WTC11 (cell line): ENCODE data around the gene MDH2. TPM values are rescaled to one million over a fixed set of nuclear protein-coding genes. Genes with fewer than 3 reads are reported as not detected.

Experiments
- ATAC-seq: fragments of 200-7000 bp; cut with Tn5 transposase; 2 replicates; pipeline ENCODE4 v1.10.0; 2021; ENCODE audit warnings: mild to moderate bottlenecking, moderate library complexity
- CTCF ChIA-PET: fragments of 300-600 bp; sonication (Branson Sonifier 250); formaldehyde crosslinking; loops from one replicate; lab custom pipeline; 2021; ENCODE audit warnings: antibody characterized with exemption; lab: Charles Lee
- POLR2A ChIA-PET: fragments of 350-600 bp; sonication (Branson Sonifier 250); formaldehyde crosslinking; loops from one replicate; lab custom pipeline; 2021; ENCODE audit warnings: antibody characterized with exemption; lab: Charles Lee
- DNase-seq: peaks from one replicate; pipeline ENCODE4 v3.0.0; 2021; ENCODE audit warnings: low spot score
- H3K27ac Mint-ChIP-seq: 2 replicates; pipeline ENCODE4 v1.8.0; 2021; ENCODE audit warnings: mixed read lengths
- H3K27me3 Mint-ChIP-seq: 2 replicates; pipeline ENCODE4 v1.8.0; 2021; ENCODE audit warnings: low read depth, mild to moderate bottlenecking, moderate library complexity, mixed read lengths
- H3K36me3 Mint-ChIP-seq: 2 replicates; pipeline ENCODE4 v1.8.0; 2021; ENCODE audit warnings: mixed read lengths
- H3K4me1 Mint-ChIP-seq: 2 replicates; pipeline ENCODE4 v1.8.0; 2022; ENCODE audit warnings: mixed read lengths
- H3K4me3 Mint-ChIP-seq: 2 replicates; pipeline ENCODE4 v1.8.0; 2021; ENCODE audit warnings: mild to moderate bottlenecking, moderate library complexity, mixed read lengths
- H3K9me3 Mint-ChIP-seq: 2 replicates; pipeline ENCODE4 v1.8.0; 2021; ENCODE audit warnings: mixed read lengths
- AFF4 ChIP-seq: sonication (generic); formaldehyde crosslinking; IDR thresholded peaks from 2 replicates; pipeline ENCODE4 v1.8.1; 2023; ENCODE audit warnings: mild to moderate bottlenecking, missing genetic modification reagents, borderline replicate concordance
- ARID4B ChIP-seq: sonication (generic); formaldehyde crosslinking; IDR thresholded peaks from 2 replicates; pipeline ENCODE4 v1.8.0; 2023; ENCODE audit warnings: missing genetic modification reagents, mild to moderate bottlenecking, borderline replicate concordance
- ATF1 ChIP-seq: sonication (generic); formaldehyde crosslinking; IDR thresholded peaks from 2 replicates; pipeline ENCODE4 v1.8.1; 2023; ENCODE audit warnings: mild to moderate bottlenecking, moderate library complexity, missing genetic modification reagents
- CBFB ChIP-seq: sonication (generic); formaldehyde crosslinking; IDR thresholded peaks from 2 replicates; pipeline ENCODE4 v1.8.1; 2022; ENCODE audit warnings: mild to moderate bottlenecking, low read depth, missing genetic modification reagents
- CDX4 ChIP-seq: fragments of 250-450 bp; sonication (Bioruptor Pico); IDR thresholded peaks from 2 replicates; pipeline ENCODE4 v1.9.0; 2021; ENCODE audit warnings: moderate library complexity, mild to moderate bottlenecking, inconsistent platforms, borderline replicate concordance
- CREB1 ChIP-seq: sonication (generic); formaldehyde crosslinking; IDR thresholded peaks from 2 replicates; pipeline ENCODE4 v1.8.0; 2023; ENCODE audit warnings: mild to moderate bottlenecking, missing genetic modification reagents
- GABPB1 ChIP-seq: sonication (generic); formaldehyde crosslinking; IDR thresholded peaks from 2 replicates; pipeline ENCODE4 v1.8.1; 2023; ENCODE audit warnings: mild to moderate bottlenecking, missing genetic modification reagents
- GRHL2 ChIP-seq: fragments of 250-450 bp; sonication (Bioruptor Pico); IDR thresholded peaks from 2 replicates; pipeline ENCODE4 v1.8.0; 2022; ENCODE audit warnings: mild to moderate bottlenecking, moderate library complexity; ENCODE audit not compliant: insufficient replicate concordance, severe bottlenecking
- JAZF1 ChIP-seq: fragments of 250-450 bp; sonication (Bioruptor Pico); IDR thresholded peaks from 2 replicates; pipeline ENCODE4 v1.9.0; 2021; ENCODE audit warnings: moderate library complexity, mild to moderate bottlenecking, inconsistent platforms
- TCF7 ChIP-seq: sonication (generic); formaldehyde crosslinking; IDR thresholded peaks from 2 replicates; pipeline ENCODE4 v1.8.0; 2022; ENCODE audit warnings: mild to moderate bottlenecking, low read depth, missing genetic modification reagents, moderate library complexity
- TEAD4 ChIP-seq: sonication (generic); formaldehyde crosslinking; IDR thresholded peaks from 2 replicates; pipeline ENCODE4 v1.8.0; 2022; ENCODE audit warnings: mild to moderate bottlenecking, missing genetic modification reagents
- USF1 ChIP-seq: sonication (generic); formaldehyde crosslinking; IDR thresholded peaks from 2 replicates; pipeline ENCODE4 v1.8.0; 2022; ENCODE audit warnings: mild to moderate bottlenecking, missing genetic modification reagents
- ZBTB21 ChIP-seq: sonication (generic); formaldehyde crosslinking; IDR thresholded peaks from 2 replicates; pipeline ENCODE4 v1.8.1; 2023; ENCODE audit warnings: mild to moderate bottlenecking, missing genetic modification reagents, borderline replicate concordance
- ZNF121 ChIP-seq: sonication (generic); formaldehyde crosslinking; IDR thresholded peaks from 2 replicates; pipeline ENCODE4 v1.8.0; 2023; ENCODE audit warnings: missing genetic modification reagents
- ZNF219 ChIP-seq: sonication (generic); formaldehyde crosslinking; IDR thresholded peaks from 2 replicates; pipeline ENCODE4 v1.8.0; 2023; ENCODE audit warnings: missing genetic modification reagents, mild to moderate bottlenecking, borderline replicate concordance
- ZNF263 ChIP-seq: sonication (generic); formaldehyde crosslinking; IDR thresholded peaks from 2 replicates; pipeline ENCODE4 v1.8.1; 2022; ENCODE audit warnings: low read depth, mild to moderate bottlenecking, moderate library complexity, missing genetic modification reagents
- ZNF512 ChIP-seq: sonication (generic); formaldehyde crosslinking; IDR thresholded peaks from 2 replicates; pipeline ENCODE4 v1.8.1; 2022; ENCODE audit warnings: missing genetic modification reagents, borderline replicate concordance
- ZNF532 ChIP-seq: fragments of 250-450 bp; sonication (Bioruptor Pico); IDR thresholded peaks from 2 replicates; pipeline ENCODE4 v1.9.0; 2021; ENCODE audit warnings: mild to moderate bottlenecking, borderline replicate concordance
- total RNA-seq: library from RNA; stranded (reverse); gene quantifications from 3 replicates; pipeline ENCODE4 v1.2.3, GENCODE V29; 2021

The MDH2 gene
- total RNA-seq, 1 experiment from 2014 or later, result 333 TPM

GRCh38 chr7:76065016-76065612 is 17.2 kb downstream of the MDH2 start (continued):
- TF ChIP-seq ZNF532 (CRISPR knock-in tag) (no peak), ATF1 (no peak), ZBTB21 (CRISPR knock-in tag) (no peak), TCF7 (no peak), ZNF121 (CRISPR knock-in tag) (no peak)

GRCh38 chr7:76066716-76067503 is 19.0 kb downstream of the MDH2 start:
- no peak overlapping the region for H3K27ac Mint-ChIP-seq
- H3K36me3 Mint-ChIP-seq, result peaks cover 43% of the 10 kb centered on the region
- ChIA-PET POLR2A (interaction anchor here (1.0 kb wide), 1 partner anchor 251 kb away, joined by 3 read pairs; no protein-coding TSS in a partner anchor), CTCF (no interaction called here)
- H3K4me1 Mint-ChIP-seq, result peaks cover 3% of the 10 kb centered on the region; the same call in 1 of the 2 replicates
- ATAC-seq (no peak), DNase-seq (no peak)
- H3K27me3 Mint-ChIP-seq, result no peaks in the 10 kb centered on the region
- no peaks in the 10 kb centered on the region for H3K9me3 Mint-ChIP-seq
- no peak overlapping the region for H3K4me3 Mint-ChIP-seq
- TF ChIP-seq ARID4B (CRISPR knock-in tag) (no peak), ZNF512 (CRISPR knock-in tag) (no peak), JAZF1 (CRISPR knock-in tag) (no peak), ZNF219 (CRISPR knock-in tag) (no peak), CREB1 (no peak), ATF1 (no peak), CDX4 (CRISPR knock-in tag) (no peak), GABPB1 (CRISPR knock-in tag) (no peak; the same call in 1 of the 2 replicates), USF1 (CRISPR knock-in tag) (no peak), ZNF263 (CRISPR knock-in tag) (no peak), AFF4 (CRISPR knock-in tag) (no peak), GRHL2 (CRISPR knock-in tag) (no peak), CBFB (CRISPR knock-in tag) (no peak), TEAD4 (CRISPR knock-in tag) (no peak)
